HuH-7.5 (cell line): ENCODE data around the gene FCGBP.
"Not testable (repeated sequence)": the region's sequence is repeated elsewhere in the genome, so short reads cannot be mapped to it uniquely, and the experiment has no call there.

ENCODE experiments used
- DNase-seq: peaks from one replicate; pipeline ENCODE4 v3.0.0; 2011; ENCODE audit warnings: low spot score

The FCGBP gene

GRCh38 chr19:39917561-39918182 lies 16.8 kb downstream of the FCGBP start:
- DNase-seq, result peak; percentile 2

GRCh38 chr19:39916851-39917396 lies 17.5 kb downstream of the FCGBP start:
- DNase-seq, result peak; percentile 2

GRCh38 chr19:39916236-39916635 lies 18.2 kb downstream of the FCGBP start:
- DNase-seq, result no peak

DNA sequence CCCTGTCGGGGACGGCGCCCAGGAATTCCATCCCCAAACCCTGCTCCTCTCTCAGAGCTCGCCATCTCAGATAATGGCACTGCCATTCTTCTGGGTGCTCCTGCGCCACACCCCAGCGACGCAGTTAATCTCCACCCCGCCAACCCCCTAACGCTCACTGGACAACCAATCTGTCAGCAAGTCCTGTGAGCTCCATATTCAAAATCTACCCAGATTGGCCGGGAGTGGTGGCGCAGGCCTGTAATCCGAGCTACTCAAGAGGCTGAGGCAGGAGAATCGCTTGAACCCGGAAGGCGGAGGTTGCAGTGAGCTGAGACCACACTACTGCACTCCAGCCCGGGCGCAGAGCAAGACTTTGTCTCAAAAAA lies 18.6 kb downstream of the FCGBP start:
- DNase-seq, result no peak

GRCh38 chr19:39915101-39915847 lies 19.2 kb downstream of the FCGBP start:
- DNase-seq, result no peak

- no peak for DNase-seq
Observed at GRCh38 chr19:39913682-39914333, 20.6 kb downstream of the FCGBP start.

DNA sequence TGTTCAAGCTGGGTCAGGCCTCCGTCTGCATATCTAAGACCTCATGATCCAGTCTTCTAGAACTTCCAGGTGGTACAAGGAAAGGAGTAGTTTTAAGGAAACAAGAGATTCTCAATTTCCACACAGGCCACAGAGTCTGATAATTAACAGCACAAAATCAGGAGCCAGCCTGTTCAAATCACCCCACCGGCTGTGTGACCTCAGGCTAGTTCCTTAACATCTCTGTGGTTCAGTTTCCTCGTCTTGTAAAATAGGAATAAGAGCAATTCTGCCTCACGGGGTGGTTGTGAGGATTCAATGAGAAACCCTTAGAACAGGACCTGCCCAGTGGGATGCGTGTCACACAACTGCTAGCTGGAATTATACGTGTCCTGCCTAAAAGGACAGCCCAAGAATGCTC lies 25.6 kb downstream of the FCGBP start:
- no peak for DNase-seq

GRCh38 chr19:39906820-39907611 lies 27.4 kb downstream of the FCGBP start:
- DNase-seq, result peak; percentile 70

GRCh38 chr19:39906283-39906682 lies 28.2 kb downstream of the FCGBP start:
- DNase-seq, result no peak

GRCh38 chr19:39903486-39904091 lies 30.8 kb downstream of the FCGBP start:
- DNase-seq, result not testable (repeated sequence)

- DNase-seq, result not testable (repeated sequence)
Observed at GRCh38 chr19:39902326-39902725, 32.1 kb downstream of the FCGBP start.

DNA sequence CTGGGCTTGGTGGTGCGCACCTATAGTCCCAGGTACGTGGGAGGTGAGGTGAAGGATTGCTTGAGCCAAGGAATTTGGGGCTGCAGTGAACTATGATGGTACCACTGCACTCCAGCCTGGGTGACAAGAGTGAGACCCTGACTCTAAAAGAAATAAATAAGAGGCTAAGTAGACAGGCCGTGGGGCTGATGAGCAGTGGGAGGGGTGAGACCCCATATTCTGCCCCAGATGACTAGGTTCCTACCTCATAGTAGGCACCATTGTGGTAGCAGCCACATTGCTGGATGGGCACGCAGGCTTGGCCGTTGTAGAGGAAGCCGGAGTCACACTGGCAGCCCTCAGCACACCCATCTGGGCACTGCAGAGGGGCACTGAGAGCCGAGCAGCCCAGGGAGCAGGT lies 32.8 kb downstream of the FCGBP start:
- DNase-seq, result not testable (repeated sequence)

- not testable (repeated sequence) for DNase-seq
Observed at GRCh38 chr19:39898858-39899257, 35.6 kb downstream of the FCGBP start.

DNA sequence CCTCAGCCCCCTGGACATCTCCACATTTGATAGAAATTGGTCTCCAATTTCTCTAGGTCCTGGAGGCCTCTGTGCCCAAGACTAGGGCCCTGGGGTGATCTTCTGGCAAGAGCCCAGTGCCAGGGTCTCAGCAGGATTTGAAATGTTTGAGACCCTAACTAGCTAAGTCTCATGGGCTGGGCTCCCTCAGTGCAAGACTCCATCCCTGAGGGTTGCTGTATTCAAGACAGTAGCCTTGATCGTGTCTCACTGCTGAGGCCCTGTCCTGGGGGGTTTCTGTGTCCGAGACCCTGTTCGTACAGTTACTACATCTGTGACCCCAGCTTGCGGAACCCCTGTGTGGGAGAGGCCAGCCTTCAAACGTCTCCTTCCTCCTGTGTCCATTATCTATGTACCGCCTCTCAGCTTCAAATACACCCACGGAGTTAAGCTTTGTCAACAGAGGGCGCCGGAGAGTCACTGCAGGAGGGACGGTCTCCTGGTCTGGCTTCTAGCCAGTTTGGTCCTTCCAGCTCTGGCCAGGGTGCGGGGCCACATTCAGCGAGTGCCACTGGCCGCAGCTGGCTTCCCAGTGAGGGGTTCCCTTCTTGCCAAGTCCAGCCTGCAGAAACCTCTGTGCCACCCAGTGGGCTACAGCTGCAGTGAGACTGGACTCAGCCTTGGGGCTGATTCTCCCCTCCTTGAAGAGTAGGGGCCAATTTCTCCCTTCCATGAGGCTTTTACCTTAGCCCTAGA lies 36.8 kb downstream of the FCGBP start:
- DNase-seq, result not testable (repeated sequence)

GRCh38 chr19:39895096-39895495 lies 39.3 kb downstream of the FCGBP start:
- not testable (repeated sequence) for DNase-seq

- DNase-seq, result not testable (repeated sequence)
Observed at GRCh38 chr19:39894236-39894606, 40.2 kb downstream of the FCGBP start.

DNA sequence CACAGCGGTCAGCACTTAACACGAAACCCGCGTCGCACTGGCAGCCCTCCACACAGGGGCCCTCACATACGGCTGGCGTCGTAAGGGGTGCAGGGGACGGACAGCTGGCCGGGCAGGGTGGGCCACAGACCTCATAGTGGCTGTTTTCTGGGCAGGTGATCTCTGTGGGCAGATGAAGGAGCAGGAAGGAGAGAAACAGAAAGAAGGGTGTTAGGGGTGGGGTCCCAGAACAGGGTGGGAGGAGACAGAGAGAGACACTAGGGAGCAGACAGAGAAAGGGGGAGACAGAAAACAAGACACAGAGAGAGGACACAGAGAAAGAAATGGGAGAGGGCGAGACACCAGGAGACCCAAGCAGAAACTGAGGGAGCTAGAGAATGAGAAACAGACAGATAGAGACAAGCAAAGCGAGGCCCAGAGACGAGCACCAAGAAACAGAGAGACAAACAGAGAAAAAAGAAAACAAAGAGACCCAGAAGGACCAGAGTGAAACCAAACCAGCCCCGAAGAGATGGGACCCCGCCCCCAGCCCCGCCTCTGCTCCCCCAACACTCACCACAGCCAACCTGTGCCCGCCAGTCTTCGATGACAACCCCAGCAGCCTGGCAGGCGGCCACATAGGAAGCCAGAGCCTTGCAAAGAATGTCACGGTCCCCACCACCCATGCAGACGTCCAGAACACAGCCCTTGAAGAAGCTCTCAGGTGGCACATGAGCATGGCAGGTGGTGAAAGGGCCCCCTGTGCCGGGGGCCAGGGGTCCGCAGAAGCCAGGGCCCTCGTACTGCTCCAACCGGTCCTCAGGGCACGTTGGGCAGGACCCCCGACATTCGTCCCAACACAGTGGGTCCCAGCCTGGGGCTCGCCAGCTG lies 40.8 kb downstream of the FCGBP start:
- not testable (repeated sequence) for DNase-seq

- DNase-seq, result not testable (repeated sequence)
Observed at GRCh38 chr19:39892506-39892902, 41.9 kb downstream of the FCGBP start.

GRCh38 chr19:39891660-39892505 lies 42.6 kb downstream of the FCGBP start:
- not testable (repeated sequence) for DNase-seq
